ENCODE results near the gene DOCK2.
"Not testable (repeated sequence)": the region's sequence is repeated elsewhere in the genome, so short reads cannot be mapped to it uniquely, and the experiment has no call there.

The DOCK2 gene

GRCh38 chr5:170067152-170067551 lies 430.1 kb downstream of the DOCK2 start:
- no peak for DNase-seq (ENCODE audit: low read depth)

- DNase-seq (ENCODE audit: low read depth) = no peak
Measured at GRCh38 chr5:170067574-170068170, 430.6 kb downstream of the DOCK2 start.

- no peak for DNase-seq (ENCODE audit: low read depth)
Measured at GRCh38 chr5:170069512-170069911, 432.4 kb downstream of the DOCK2 start.

GRCh38 chr5:170070556-170071412 lies 433.7 kb downstream of the DOCK2 start:
- no peak for DNase-seq (ENCODE audit: low read depth)

- DNase-seq (ENCODE audit: low read depth) = no peak
Measured at GRCh38 chr5:170071748-170072147, 434.7 kb downstream of the DOCK2 start.

GRCh38 chr5:170075696-170076095 lies 438.6 kb downstream of the DOCK2 start:
- no peak for DNase-seq (ENCODE audit: low read depth)

GRCh38 chr5:170076211-170076610 lies 439.1 kb downstream of the DOCK2 start:
- no peak for DNase-seq (ENCODE audit: low read depth)

GRCh38 chr5:170076739-170077138 lies 439.7 kb downstream of the DOCK2 start:
- no peak for DNase-seq (ENCODE audit: low read depth)

GRCh38 chr5:170077526-170077925 lies 440.5 kb downstream of the DOCK2 start:
- no peak for DNase-seq (ENCODE audit: low read depth)

GRCh38 chr5:170078458-170078857 lies 441.4 kb downstream of the DOCK2 start:
- no peak for DNase-seq (ENCODE audit: low read depth)

GRCh38 chr5:170078931-170079330 lies 441.9 kb downstream of the DOCK2 start:
- no peak for DNase-seq (ENCODE audit: low read depth)

- no peak for DNase-seq (ENCODE audit: low read depth)
Measured at GRCh38 chr5:170080217-170080616, 443.1 kb downstream of the DOCK2 start.

- no peak for DNase-seq (ENCODE audit: low read depth)
Measured at GRCh38 chr5:170080786-170081445, 443.8 kb downstream of the DOCK2 start.

- DNase-seq (ENCODE audit: low read depth) = no peak
Measured at GRCh38 chr5:170081616-170082015, 444.5 kb downstream of the DOCK2 start.

GRCh38 chr5:170082701-170083100 lies 445.6 kb downstream of the DOCK2 start:
- no peak for DNase-seq (ENCODE audit: low read depth)

- DNase-seq (ENCODE audit: low read depth) = no peak
Measured at GRCh38 chr5:170087168-170087817, 450.2 kb downstream of the DOCK2 start.

- DNase-seq (ENCODE audit: low read depth) = no peak
Measured at GRCh38 chr5:170092455-170093101, 455.5 kb downstream of the DOCK2 start.

- DNase-seq (ENCODE audit: low read depth) = not testable (repeated sequence)
Measured at GRCh38 chr5:170094329-170094728, 457.3 kb downstream of the DOCK2 start.

- no peak for DNase-seq (ENCODE audit: low read depth)
Measured at GRCh38 chr5:170095646-170096045, 458.6 kb downstream of the DOCK2 start.

GRCh38 chr5:170097934-170098333 lies 460.9 kb downstream of the DOCK2 start:
- DNase-seq (ENCODE audit: low read depth) = no peak

- peak; percentile 6 for DNase-seq (ENCODE audit: low read depth)
Measured at GRCh38 chr5:170100066-170100943, 463.2 kb downstream of the DOCK2 start.

Data from stimulated activated CD8-positive, alpha-beta memory T cell treated with anti-CD3 and anti-CD28 coated beads, Interleukin-12 subunit alpha, Interleukin-12 subunit beta, amount 100 ng/mL, for 4 hours (primary cell).